Activated T-cell treated with anti-CD3 and anti-CD28 coated beads, Interleukin-2, amount 50 U/mL, for 72 hours (primary cell): ENCODE data around the gene MINDY3. TPM values are rescaled to one million over a fixed set of nuclear protein-coding genes. Genes with fewer than 3 reads are reported as not detected.
"Not testable (repeated sequence)": the region's sequence is repeated elsewhere in the genome, so short reads cannot be mapped to it uniquely, and the experiment has no call there.

Experiments used
- ATAC-seq, 2 donors: fragments of 150-1000 bp; cut with Tn5 transposase; replicated peaks in 1 of 2; 2 replicates each; pipeline ENCODE4 v1.10.0; 2021; ENCODE audit warnings: moderate library complexity in 2 of 2, mild to moderate bottlenecking in 1 of 2
- DNase-seq, 2 donors: peaks; one replicate each; pipeline ENCODE4 v3.0.0; 2021 to 2022; ENCODE audit warnings: mixed read lengths in 1 of 2
- H3K27ac Mint-ChIP-seq: one replicate; pipeline ENCODE4 v1.8.0; 2022; ENCODE audit warnings: mild to moderate bottlenecking, moderate library complexity, mixed read lengths
- H3K27me3 Mint-ChIP-seq: one replicate; pipeline ENCODE4 v1.8.0; 2022; ENCODE audit warnings: low read depth, mixed read lengths
- H3K36me3 Mint-ChIP-seq, 2 donors: one replicate each; pipeline ENCODE4 v1.8.0; 2022; ENCODE audit warnings: mixed read lengths in 2 of 2, mild to moderate bottlenecking in 1 of 2; ENCODE audit not compliant: insufficient read depth in 2 of 2
- H3K4me1 Mint-ChIP-seq: one replicate; pipeline ENCODE4 v1.8.0; 2022; ENCODE audit warnings: low read depth, mixed read lengths
- H3K4me3 Mint-ChIP-seq, 2 donors: one replicate each; pipeline ENCODE4 v1.8.0; 2022; ENCODE audit warnings: mild to moderate bottlenecking in 2 of 2, mixed read lengths in 2 of 2, moderate library complexity in 2 of 2
- H3K9me3 Mint-ChIP-seq, 2 donors: one replicate each; pipeline ENCODE4 v1.8.0; 2022; ENCODE audit warnings: mixed read lengths in 2 of 2
- total RNA-seq, 2 donors: library from RNA; stranded (reverse); gene quantifications; one replicate each; pipeline ENCODE4 v1.2.3, GENCODE V29; 2022

Gene MINDY3
- 10 to 100 TPM; 13.8 to 19.4 TPM for total RNA-seq

- Mint-ChIP-seq H3K4me3 (peak within 1 kb of the TSS; percentile 90 to 99), H3K27ac (peak within 1 kb of the TSS; percentile 97), H3K27me3 (peaks cover 6% of the 10 kb centered on the region), H3K36me3 (peaks cover 4 to 12% of the 10 kb centered on the region in 2 donors), H3K9me3 (peaks cover 0 to 4% of the 10 kb centered on the region in 2 donors), H3K4me1 (peaks cover 32% of the 10 kb centered on the region)
- ATAC-seq, result peak; percentile 96
- DNase-seq, result peak; percentile 82 to 84
These were observed at the start of gene MINDY3 for GRCh38 chr10:15859906-15860691. Gene MINDY3 (minus strand): TSS chr10:15860507. CDS start chr10:15860299, 208 bp downstream.

GRCh38 chr10:15901889-15902288 lies 41.6 kb upstream of the MINDY3 start:
- Mint-ChIP-seq H3K36me3 (no peaks in the 10 kb centered on the region), H3K27ac (no peak overlapping the region), H3K9me3 (no peaks in the 10 kb centered on the region), H3K4me3 (no peak overlapping the region), H3K27me3 (peaks cover 20% of the 10 kb centered on the region), H3K4me1 (no peaks in the 10 kb centered on the region)
- ATAC-seq, result no peak
- DNase-seq, result no peak

DNA sequence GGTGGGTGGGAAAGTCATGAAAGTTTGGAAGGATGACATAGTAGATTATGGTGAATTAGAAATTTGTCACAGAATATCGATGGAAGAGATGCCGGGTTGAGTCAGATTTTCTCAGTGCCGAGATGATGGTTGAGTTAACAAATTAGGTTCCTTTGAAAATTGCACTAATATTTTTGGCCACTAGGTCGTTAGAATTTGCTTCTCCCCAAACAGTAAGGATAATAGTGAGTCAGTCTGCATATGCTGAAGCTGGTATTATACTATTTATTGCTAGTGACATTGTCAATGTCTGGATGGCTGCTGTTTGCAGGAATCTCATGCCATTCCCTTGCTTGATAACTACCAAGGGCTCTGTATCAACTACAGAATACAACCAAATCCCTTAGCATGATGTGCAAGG lies 37.7 kb upstream of the MINDY3 start:
- H3K27me3 Mint-ChIP-seq, result peaks cover 29% of the 10 kb centered on the region

DNA sequence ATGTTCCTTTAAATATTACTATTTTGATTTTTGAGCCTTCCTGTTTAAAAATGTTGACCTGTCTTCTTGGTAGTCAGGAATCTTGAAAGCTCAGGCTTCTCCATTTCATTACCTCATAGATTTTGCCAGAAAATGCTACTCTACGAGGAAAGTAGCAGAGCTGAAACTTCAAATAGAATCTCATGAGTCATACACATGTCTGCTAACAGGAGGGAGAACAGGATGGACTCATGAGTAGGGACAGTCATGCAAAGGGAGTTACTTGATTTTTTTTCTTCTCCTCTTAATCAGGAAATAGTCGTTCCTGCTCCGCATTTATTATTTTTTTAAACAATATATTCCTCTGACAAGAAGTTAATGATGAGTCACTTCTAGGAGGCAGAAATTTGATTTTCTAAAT lies 37.0 kb upstream of the MINDY3 start:
- no peaks in the 10 kb centered on the region for H3K36me3 Mint-ChIP-seq
- no peak overlapping the region for H3K4me3 Mint-ChIP-seq

More for the DNA sequence above, 37.7 kb upstream of the MINDY3 start:
- no peaks in the 10 kb centered on the region for H3K9me3 Mint-ChIP-seq
- ATAC-seq (no peak), DNase-seq (no peak)
- H3K36me3 Mint-ChIP-seq, result no peaks in the 10 kb centered on the region
- no peaks in the 10 kb centered on the region for H3K4me1 Mint-ChIP-seq
- no peak overlapping the region for H3K27ac Mint-ChIP-seq
- no peak overlapping the region for H3K4me3 Mint-ChIP-seq

GRCh38 chr10:15896654-15897053 lies 36.3 kb upstream of the MINDY3 start:
- ATAC-seq (no peak), DNase-seq (no peak)
- Mint-ChIP-seq H3K9me3 (no peaks in the 10 kb centered on the region), H3K4me3 (no peak overlapping the region), H3K27me3 (peaks cover 25% of the 10 kb centered on the region), H3K27ac (no peak overlapping the region), H3K4me1 (no peaks in the 10 kb centered on the region), H3K36me3 (no peaks in the 10 kb centered on the region)

More for the DNA sequence above, 37.0 kb upstream of the MINDY3 start:
- ATAC-seq (no peak), DNase-seq (no peak)
- H3K9me3 Mint-ChIP-seq, result no peaks in the 10 kb centered on the region
- H3K27me3 Mint-ChIP-seq, result peaks cover 29% of the 10 kb centered on the region
- H3K4me1 Mint-ChIP-seq, result no peaks in the 10 kb centered on the region
- no peak overlapping the region for H3K27ac Mint-ChIP-seq

DNA sequence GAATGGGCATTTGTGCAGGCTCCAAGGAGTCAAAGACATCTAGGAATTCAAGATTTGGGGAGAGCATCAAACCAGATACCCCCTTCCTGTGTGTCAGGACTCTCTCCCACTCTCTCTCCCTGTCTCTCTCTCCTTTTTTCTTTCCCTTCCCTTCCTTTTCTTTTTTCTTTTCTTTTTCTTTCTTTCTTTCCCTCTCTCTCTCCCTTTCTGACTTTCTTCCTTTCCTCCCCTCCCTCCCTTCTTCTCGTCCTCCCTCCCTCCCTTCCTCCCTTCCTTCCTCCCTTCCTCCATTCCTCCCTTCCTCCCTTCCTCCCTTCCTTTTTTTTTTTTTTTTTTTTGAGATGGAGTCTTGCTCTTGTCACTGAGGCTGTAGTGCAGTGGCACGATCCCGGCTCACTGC lies 24.1 kb upstream of the MINDY3 start:
- peaks cover 32% of the 10 kb centered on the region for H3K27me3 Mint-ChIP-seq
- ATAC-seq (no peak), DNase-seq (no peak)
- no peak overlapping the region for H3K4me3 Mint-ChIP-seq
- H3K36me3 Mint-ChIP-seq, result no peaks in the 10 kb centered on the region
- H3K9me3 Mint-ChIP-seq, result no peaks in the 10 kb centered on the region
- H3K27ac Mint-ChIP-seq, result no peak overlapping the region
- H3K4me1 Mint-ChIP-seq, result no peaks in the 10 kb centered on the region

GRCh38 chr10:15881542-15881941 lies 21.2 kb upstream of the MINDY3 start:
- H3K9me3 Mint-ChIP-seq, result no peaks in the 10 kb centered on the region
- H3K27ac Mint-ChIP-seq, result no peak overlapping the region
- H3K4me1 Mint-ChIP-seq, result no peaks in the 10 kb centered on the region
- ATAC-seq, result no peak
- H3K36me3 Mint-ChIP-seq, result no peaks in the 10 kb centered on the region
- H3K4me3 Mint-ChIP-seq, result no peak overlapping the region
- DNase-seq, result no peak
- H3K27me3 Mint-ChIP-seq, result peaks cover 39% of the 10 kb centered on the region

DNA sequence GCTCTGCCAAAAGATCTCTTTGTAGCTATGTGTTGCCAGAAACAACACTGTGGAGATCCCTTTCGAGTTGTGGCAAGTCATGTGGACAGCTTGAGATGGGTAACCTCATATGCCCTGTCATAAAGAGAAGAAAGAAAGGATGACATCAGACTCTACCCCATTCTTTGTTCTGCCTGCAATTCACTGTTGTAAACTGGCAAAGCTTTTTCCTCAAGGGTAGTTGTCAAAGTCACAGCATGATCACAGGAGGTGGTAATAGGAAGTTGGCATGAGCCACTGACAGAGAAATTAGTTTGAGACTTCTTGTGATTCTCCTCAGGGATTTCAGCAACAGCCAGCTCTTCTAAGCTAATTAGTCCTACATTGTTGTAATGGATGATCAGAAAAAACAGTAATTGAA lies 19.4 kb upstream of the MINDY3 start:
- H3K4me1 Mint-ChIP-seq, result no peaks in the 10 kb centered on the region
- H3K36me3 Mint-ChIP-seq, result no peaks in the 10 kb centered on the region
- no peaks in the 10 kb centered on the region for H3K9me3 Mint-ChIP-seq
- peaks cover 44% of the 10 kb centered on the region for H3K27me3 Mint-ChIP-seq
- H3K27ac Mint-ChIP-seq, result no peak overlapping the region
- H3K4me3 Mint-ChIP-seq, result no peak overlapping the region
- peak; percentile 85 to 92 for ATAC-seq
- no peak for DNase-seq

GRCh38 chr10:15879058-15879457 lies 18.8 kb upstream of the MINDY3 start:
- peaks cover 50% of the 10 kb centered on the region for H3K27me3 Mint-ChIP-seq
- no peak for DNase-seq
- H3K9me3 Mint-ChIP-seq, result no peaks in the 10 kb centered on the region
- no peaks in the 10 kb centered on the region for H3K36me3 Mint-ChIP-seq
- no peak overlapping the region for H3K4me3 Mint-ChIP-seq
- no peaks in the 10 kb centered on the region for H3K4me1 Mint-ChIP-seq
- H3K27ac Mint-ChIP-seq, result no peak overlapping the region
- no peak for ATAC-seq

GRCh38 chr10:15877836-15878576 lies 17.7 kb upstream of the MINDY3 start:
- ATAC-seq (no peak), DNase-seq (no peak)
- Mint-ChIP-seq H3K36me3 (peaks cover 3% of the 10 kb centered on the region in 2 donors), H3K4me1 (no peaks in the 10 kb centered on the region), H3K9me3 (no peaks in the 10 kb centered on the region), H3K27ac (no peak overlapping the region), H3K4me3 (no peak overlapping the region), H3K27me3 (peaks cover 57% of the 10 kb centered on the region)

- H3K36me3 Mint-ChIP-seq, H3K9me3 Mint-ChIP-seq, ATAC-seq, H3K27ac Mint-ChIP-seq, DNase-seq, H3K4me1 Mint-ChIP-seq, H3K4me3 Mint-ChIP-seq: not testable (repeated sequence)
- peaks cover 50% of the 10 kb centered on the region for H3K27me3 Mint-ChIP-seq
These were observed 16.0 kb upstream of the MINDY3 start for GRCh38 chr10:15876274-15876673.

DNA sequence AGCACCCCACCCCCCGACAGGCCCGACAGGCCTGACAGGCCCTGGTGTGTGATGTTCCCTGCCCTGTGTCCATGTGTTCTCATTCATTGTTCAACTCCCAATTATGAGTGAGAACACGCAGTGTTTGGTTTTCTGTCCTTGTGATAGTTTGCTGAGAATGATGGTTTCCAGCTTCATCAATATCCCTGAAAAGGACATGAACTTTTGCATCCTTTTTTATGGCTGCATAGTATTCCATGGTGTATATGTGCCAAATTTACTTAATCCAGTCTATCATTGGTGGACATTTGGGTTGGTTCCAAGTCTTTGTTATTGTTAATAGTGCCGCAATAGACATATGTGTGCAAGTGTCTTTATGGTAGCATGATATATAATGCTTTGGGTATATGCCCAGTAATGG lies 12.3 kb upstream of the MINDY3 start:
- H3K4me3 Mint-ChIP-seq, ATAC-seq, DNase-seq, H3K4me1 Mint-ChIP-seq, H3K9me3 Mint-ChIP-seq, H3K36me3 Mint-ChIP-seq, H3K27ac Mint-ChIP-seq: not testable (repeated sequence)
- H3K27me3 Mint-ChIP-seq, result peaks cover 68% of the 10 kb centered on the region

DNA sequence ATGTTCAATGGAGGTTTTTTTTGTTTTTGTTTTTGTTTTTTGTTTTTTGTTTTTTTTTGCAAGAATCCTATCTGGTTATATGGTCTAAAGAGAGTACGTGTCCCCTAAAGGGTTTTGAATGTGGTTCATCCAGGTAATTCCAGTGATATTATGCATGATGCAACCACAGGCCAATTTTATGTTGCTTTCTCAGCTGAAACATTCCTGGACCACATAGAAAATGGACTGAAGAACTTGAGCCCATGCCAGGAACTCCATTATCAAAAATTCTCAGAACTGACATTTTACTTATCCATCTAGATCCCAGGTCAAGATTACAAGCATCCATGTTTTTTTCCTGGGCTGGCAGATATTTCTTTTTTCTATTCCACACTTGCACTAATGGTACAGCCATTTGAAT lies 11.5 kb upstream of the MINDY3 start:
- H3K36me3 Mint-ChIP-seq, result peaks cover 3% of the 10 kb centered on the region in 2 donors
- ATAC-seq, result no peak
- no peak overlapping the region for H3K27ac Mint-ChIP-seq
- no peaks in the 10 kb centered on the region for H3K9me3 Mint-ChIP-seq
- H3K4me3 Mint-ChIP-seq, result no peak overlapping the region
- peaks cover 70% of the 10 kb centered on the region for H3K27me3 Mint-ChIP-seq
- no peaks in the 10 kb centered on the region for H3K4me1 Mint-ChIP-seq
- no peak for DNase-seq
